Measurements from ENCODE around the gene PRLHR. TPM values are rescaled to one million over a fixed set of nuclear protein-coding genes. Genes with fewer than 3 reads are reported as not detected.

The PRLHR gene
- polyA plus RNA-seq, 1 of the 3 experiments (the other 2 are of a cell fraction) = not detected

DNA sequence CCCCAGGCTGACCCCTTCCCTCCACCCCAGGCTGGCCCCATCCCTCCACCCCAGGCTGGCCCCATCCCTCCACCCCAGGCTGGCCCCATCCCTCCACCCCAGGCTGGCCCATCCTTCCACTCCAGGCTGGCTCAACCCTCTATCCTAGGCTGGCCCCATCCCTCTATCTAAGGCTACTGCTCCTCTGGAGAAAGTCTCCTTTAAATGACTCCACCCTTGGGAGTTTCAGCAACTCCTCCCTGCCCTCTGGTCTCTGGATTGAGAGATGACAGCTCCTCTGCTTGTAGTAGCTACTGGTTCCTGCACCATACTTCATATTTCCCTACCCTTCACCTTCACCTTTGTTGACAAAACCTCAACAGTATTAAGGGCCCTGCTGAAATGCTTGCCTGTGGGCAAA, 8.5 kb downstream of the PRLHR start:
- ChIA-PET CTCF (interaction anchor here (3.1 kb wide), 1 partner anchor 18 kb away, joined by 20 read pairs; no protein-coding TSS in a partner anchor), POLR2A (no interaction called here)
- Histone ChIP-seq H3K9ac (no peak overlapping the region), H3K27ac (ENCODE audit: low read depth in 2 of 2, low read length in 1 of 2) (no peak overlapping the region), H4K20me1 (ENCODE audit: insufficient read depth) (no peaks in the 10 kb centered on the region), H3K27me3 (ENCODE audit: insufficient read depth) (no peaks in the 10 kb centered on the region; the same call in 1 of the 2 replicates), H3K9me3 (no peaks in the 10 kb centered on the region), H2AFZ (ENCODE audit: low read depth) (no peak overlapping the region), H3F3A (replicated peaks; ENCODE audit: insufficient read depth) (peaks cover 7% of the 10 kb centered on the region), H3K4me2 (no peak overlapping the region), H3K4me3 (ENCODE audit: low read depth in 2 of 2, low read length in 1 of 2) (no peak overlapping the region), H3K79me2 (ENCODE audit: insufficient read depth) (no peaks in the 10 kb centered on the region), H3K9me2 (no peaks in the 10 kb centered on the region), H3K36me3 (replicated peaks in 1 of 2; ENCODE audit: control insufficient read depth in 1 of 2, insufficient read depth in 2 of 2, low read length in 1 of 2) (no peaks in the 10 kb centered on the region), H3K4me1 (ENCODE audit: control insufficient read depth in 1 of 2, insufficient read depth in 2 of 2, low read depth in 1 of 2, low read length in 1 of 2) (peaks cover 0 to 8% of the 10 kb centered on the region in 2 experiments; a peak in 2 of 4 replicates)
- no peak for DNase-seq
- TF ChIP-seq RFX5 (IDR thresholded peaks at IDR 0.05; ENCODE audit: low read length) (no peak), RAD21 (IDR thresholded peaks at IDR 0.05; ENCODE audit: low read length) (no peak), FOXM1 (IDR thresholded peaks at IDR 0.05; ENCODE audit: low read depth) (no peak), FOSL2 (IDR thresholded peaks at IDR 0.05; ENCODE audit: borderline replicate concordance, low read depth) (no peak), TEAD4 (IDR thresholded peaks at IDR 0.05; ENCODE audit: borderline replicate concordance, insufficient read depth) (no peak), TAF1 (IDR thresholded peaks at IDR 0.05; ENCODE audit: borderline replicate concordance, low read depth, low read length) (no peak)
- TF ChIP-seq, protein P1, sequence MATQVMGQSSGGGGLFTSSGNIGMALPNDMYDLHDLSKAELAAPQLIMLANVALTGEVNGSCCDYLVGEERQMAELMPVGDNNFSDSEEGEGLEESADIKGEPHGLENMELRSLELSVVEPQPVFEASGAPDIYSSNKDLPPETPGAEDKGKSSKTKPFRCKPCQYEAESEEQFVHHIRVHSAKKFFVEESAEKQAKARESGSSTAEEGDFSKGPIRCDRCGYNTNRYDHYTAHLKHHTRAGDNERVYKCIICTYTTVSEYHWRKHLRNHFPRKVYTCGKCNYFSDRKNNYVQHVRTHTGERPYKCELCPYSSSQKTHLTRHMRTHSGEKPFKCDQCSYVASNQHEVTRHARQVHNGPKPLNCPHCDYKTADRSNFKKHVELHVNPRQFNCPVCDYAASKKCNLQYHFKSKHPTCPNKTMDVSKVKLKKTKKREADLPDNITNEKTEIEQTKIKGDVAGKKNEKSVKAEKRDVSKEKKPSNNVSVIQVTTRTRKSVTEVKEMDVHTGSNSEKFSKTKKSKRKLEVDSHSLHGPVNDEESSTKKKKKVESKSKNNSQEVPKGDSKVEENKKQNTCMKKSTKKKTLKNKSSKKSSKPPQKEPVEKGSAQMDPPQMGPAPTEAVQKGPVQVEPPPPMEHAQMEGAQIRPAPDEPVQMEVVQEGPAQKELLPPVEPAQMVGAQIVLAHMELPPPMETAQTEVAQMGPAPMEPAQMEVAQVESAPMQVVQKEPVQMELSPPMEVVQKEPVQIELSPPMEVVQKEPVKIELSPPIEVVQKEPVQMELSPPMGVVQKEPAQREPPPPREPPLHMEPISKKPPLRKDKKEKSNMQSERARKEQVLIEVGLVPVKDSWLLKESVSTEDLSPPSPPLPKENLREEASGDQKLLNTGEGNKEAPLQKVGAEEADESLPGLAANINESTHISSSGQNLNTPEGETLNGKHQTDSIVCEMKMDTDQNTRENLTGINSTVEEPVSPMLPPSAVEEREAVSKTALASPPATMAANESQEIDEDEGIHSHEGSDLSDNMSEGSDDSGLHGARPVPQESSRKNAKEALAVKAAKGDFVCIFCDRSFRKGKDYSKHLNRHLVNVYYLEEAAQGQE (IDR thresholded peaks at IDR 0.05; ENCODE audit: low read depth, low read length) = no peak

GRCh38 chr10:118585794-118586193, 9.7 kb downstream of the PRLHR start:
- no peaks in the 10 kb centered on the region for H3K36me3 ChIP-seq (replicated peaks in 1 of 2; ENCODE audit: control insufficient read depth in 1 of 2, insufficient read depth in 2 of 2, low read length in 1 of 2)
- H3K27me3 ChIP-seq (ENCODE audit: insufficient read depth) = no peaks in the 10 kb centered on the region; the same call in 1 of the 2 replicates
- H3K79me2 ChIP-seq (ENCODE audit: insufficient read depth) = no peaks in the 10 kb centered on the region
- peaks cover 0 to 8% of the 10 kb centered on the region in 2 experiments; a peak in 2 of 4 replicates for H3K4me1 ChIP-seq (ENCODE audit: control insufficient read depth in 1 of 2, insufficient read depth in 2 of 2, low read depth in 1 of 2, low read length in 1 of 2)
- H3K4me2 ChIP-seq = no peak overlapping the region
- no peaks in the 10 kb centered on the region for H3K9me2 ChIP-seq
- 50% methylated on average over 1 of the region's 1 CpG for WGBS (ENCODE audit: low lambda C conversion rate)
- no peak overlapping the region for H3K4me3 ChIP-seq (ENCODE audit: low read depth in 2 of 2, low read length in 1 of 2)
- no peak overlapping the region for H3K9ac ChIP-seq
- peaks cover 7% of the 10 kb centered on the region for H3F3A ChIP-seq (replicated peaks; ENCODE audit: insufficient read depth)
- CTCF ChIA-PET = interaction anchor here (0.8 to 3.1 kb wide), 2 partner anchors 10 to 16 kb away, joined by 4 to 20 read pairs; partner anchors contain the start of gene PRLHR
- H2AFZ ChIP-seq (ENCODE audit: low read depth) = no peak overlapping the region
- no peaks in the 10 kb centered on the region for H3K9me3 ChIP-seq
- no peak for TF ChIP-seq GABPA (IDR thresholded peaks at IDR 0.05; ENCODE audit: low read depth)
- no peaks in the 10 kb centered on the region for H4K20me1 ChIP-seq (ENCODE audit: insufficient read depth)
- no peak overlapping the region for H3K27ac ChIP-seq (ENCODE audit: low read depth in 2 of 2, low read length in 1 of 2)
- DNase-seq = no peak
- POLR2A ChIA-PET = no interaction called here
